Activated T-cell treated with anti-CD3 and anti-CD28 coated beads, Interleukin-2, amount 50 U/mL, for 24 hours (primary cell): ENCODE measurements around the gene TEK.

ENCODE experiments used
- DNase-seq: peaks from one replicate; pipeline ENCODE4 v3.0.0-alpha.2; 2020
- H3K27ac Mint-ChIP-seq: 2 replicates; pipeline ENCODE4 v1.8.0; 2020; ENCODE audit warnings: mild to moderate bottlenecking, mixed read lengths
- H3K27me3 Mint-ChIP-seq: 2 replicates; pipeline ENCODE4 v1.8.0; 2020; ENCODE audit warnings: mixed read lengths
- H3K36me3 Mint-ChIP-seq: 2 replicates; pipeline ENCODE4 v1.8.0; 2020; ENCODE audit warnings: low read depth, mixed read lengths
- H3K4me1 Mint-ChIP-seq: 2 replicates; pipeline ENCODE4 v1.8.0; 2020; ENCODE audit warnings: low read depth, mixed read lengths
- H3K4me3 Mint-ChIP-seq: 2 replicates; pipeline ENCODE4 v1.8.0; 2020; ENCODE audit warnings: mild to moderate bottlenecking, moderate library complexity, mixed read lengths
- H3K9me3 Mint-ChIP-seq: 2 replicates; pipeline ENCODE4 v1.8.0; 2020; ENCODE audit warnings: mixed read lengths

Gene TEK

DNA sequence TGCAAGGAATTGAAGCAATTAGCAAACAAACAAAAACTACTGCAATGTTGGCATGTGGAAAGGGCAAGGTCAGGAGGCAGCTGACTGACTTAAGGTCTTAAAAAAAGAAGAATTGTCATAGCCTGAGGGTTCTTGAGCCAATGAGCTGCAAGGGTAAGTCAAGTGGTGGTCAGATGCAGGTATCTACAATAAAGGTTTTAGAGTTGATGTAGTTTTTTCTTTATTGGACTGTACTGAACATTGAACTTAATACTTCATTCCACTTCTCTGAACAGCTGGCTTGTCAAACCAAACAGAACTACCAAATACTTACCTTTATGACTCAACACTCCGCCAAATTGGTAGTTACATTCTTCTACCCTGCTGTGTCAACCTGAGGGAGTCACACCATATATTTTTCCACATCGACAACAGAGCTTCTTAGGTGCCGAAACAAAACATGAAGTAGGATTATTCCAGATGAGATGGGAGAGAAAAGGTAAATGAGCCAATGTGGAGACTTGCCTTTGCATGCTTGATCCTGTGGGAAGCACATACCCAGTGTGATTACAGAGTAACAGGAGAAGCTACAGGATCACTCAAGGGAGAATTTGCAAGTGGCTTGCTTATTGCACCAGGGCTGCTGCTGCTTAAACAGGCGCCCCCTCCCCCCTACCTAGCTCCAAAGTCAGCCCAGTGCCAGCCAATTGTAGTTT lies 152.6 kb downstream of the TEK start:
- DNase-seq = no peak
- H3K36me3 Mint-ChIP-seq = no peaks in the 10 kb centered on the region
- H3K4me3 Mint-ChIP-seq = no peak overlapping the region
- no peak overlapping the region for H3K27ac Mint-ChIP-seq
- H3K9me3 Mint-ChIP-seq = no peaks in the 10 kb centered on the region
- peaks cover 3% of the 10 kb centered on the region for H3K27me3 Mint-ChIP-seq
- no peaks in the 10 kb centered on the region for H3K4me1 Mint-ChIP-seq

DNA sequence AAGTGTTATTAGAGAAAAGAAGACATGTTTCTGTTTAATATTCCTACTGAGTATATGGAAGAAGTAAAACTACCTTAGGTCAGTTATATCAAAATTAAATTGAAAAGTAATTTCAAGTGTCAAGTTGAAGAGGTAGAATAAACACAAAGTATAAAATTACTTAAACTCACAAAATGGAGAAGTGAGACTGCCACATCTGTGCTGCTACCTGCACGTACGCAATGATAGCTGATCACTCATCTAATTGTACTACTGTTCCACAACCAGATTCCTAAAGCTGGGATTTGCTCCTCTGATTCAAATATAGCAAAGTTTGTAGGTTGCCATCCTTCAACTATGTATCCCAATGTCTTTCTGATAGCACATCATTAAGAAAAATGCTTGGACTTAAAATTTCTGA lies 163.1 kb downstream of the TEK start:
- Mint-ChIP-seq H3K27ac (no peak overlapping the region), H3K9me3 (no peaks in the 10 kb centered on the region), H3K27me3 (no peaks in the 10 kb centered on the region), H3K36me3 (no peaks in the 10 kb centered on the region), H3K4me1 (peaks cover 2% of the 10 kb centered on the region), H3K4me3 (no peak overlapping the region)
- no peak for DNase-seq

DNA sequence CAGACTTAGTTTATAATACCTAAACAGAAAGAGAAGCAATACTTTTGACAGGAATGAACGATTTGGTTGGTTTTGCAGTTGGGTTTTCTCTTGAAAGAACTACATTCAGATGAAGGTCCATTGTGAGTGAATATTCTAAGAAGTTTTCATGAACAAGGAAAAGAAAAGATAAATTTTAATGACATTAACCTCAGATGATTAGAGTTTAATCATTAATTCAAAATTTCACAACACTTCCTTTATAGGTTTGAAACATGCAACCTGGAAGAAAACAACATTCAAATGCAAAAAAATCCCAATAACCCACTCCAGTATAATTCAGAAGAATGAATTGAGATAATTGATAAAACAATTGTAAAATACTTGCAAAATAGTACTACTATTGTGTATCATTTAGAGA lies 164.2 kb downstream of the TEK start:
- no peaks in the 10 kb centered on the region for H3K27me3 Mint-ChIP-seq
- no peak overlapping the region for H3K27ac Mint-ChIP-seq
- peaks cover 2% of the 10 kb centered on the region for H3K4me1 Mint-ChIP-seq
- no peak for DNase-seq
- H3K36me3 Mint-ChIP-seq = no peaks in the 10 kb centered on the region
- H3K4me3 Mint-ChIP-seq = no peak overlapping the region
- no peaks in the 10 kb centered on the region for H3K9me3 Mint-ChIP-seq

DNA sequence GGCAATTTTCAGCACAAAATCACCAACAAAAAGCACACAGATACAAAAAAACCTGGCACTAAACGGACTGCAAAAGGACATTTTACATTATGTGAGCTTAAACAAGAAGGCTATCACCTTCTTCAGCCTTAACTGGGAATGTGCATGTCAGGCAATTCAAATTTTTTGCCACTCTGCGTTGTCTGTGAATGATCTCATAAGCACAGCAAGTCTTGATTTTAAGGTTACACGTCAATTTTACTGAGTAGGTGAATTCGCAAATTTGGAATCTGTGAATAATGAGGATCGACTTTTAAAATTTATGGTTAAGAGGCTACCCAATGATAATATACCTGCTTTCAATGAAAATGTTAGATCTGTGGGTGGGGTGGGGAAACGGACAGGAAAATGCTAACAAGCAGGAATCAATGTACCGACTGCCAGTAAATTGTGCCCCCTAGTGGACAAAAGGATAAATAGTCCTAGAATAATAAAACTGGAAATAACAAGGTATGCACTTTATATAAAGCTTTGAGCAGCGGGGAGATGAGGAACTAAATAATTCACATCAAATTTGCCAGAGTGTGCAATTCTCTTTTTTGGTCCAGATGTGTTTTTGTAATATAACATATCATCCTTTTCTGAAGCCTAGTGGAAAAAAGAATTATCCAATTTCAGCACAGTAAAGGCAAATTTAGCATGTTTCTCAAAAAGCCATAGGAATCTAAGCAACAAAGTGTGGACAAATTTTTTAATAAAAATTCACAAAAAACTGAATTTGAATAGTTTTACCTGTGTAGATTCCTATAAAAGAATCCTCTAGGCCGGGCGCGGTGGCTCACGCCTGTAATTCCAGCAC lies 167.4 kb downstream of the TEK start:
- H3K36me3 Mint-ChIP-seq = no peaks in the 10 kb centered on the region
- DNase-seq = no peak
- H3K9me3 Mint-ChIP-seq = no peaks in the 10 kb centered on the region
- H3K27me3 Mint-ChIP-seq = peaks cover 2% of the 10 kb centered on the region
- no peak overlapping the region for H3K27ac Mint-ChIP-seq
- H3K4me1 Mint-ChIP-seq = peaks cover 2% of the 10 kb centered on the region
- no peak overlapping the region for H3K4me3 Mint-ChIP-seq

DNA sequence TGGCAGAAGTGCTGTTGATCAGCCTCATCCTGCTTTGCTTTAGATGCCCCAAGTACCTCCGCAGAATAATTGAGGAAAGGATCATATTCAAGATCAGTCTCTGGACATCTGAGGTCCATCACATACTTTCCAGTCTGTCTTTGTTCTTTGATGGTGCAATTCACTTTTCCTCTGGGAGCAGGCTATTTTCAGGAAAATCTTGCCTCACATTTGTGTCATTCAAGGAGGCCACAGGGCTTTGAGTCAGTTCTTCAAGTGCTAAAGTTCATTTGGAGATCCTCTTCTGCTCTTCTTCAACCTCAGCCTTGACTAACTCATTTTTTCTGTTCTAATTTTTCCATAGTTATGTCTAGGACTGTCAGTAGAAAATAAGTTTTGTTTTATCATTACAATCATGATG lies 169.3 kb downstream of the TEK start:
- peaks cover 2% of the 10 kb centered on the region for H3K4me1 Mint-ChIP-seq
- peaks cover 5% of the 10 kb centered on the region for H3K27me3 Mint-ChIP-seq
- H3K36me3 Mint-ChIP-seq = no peaks in the 10 kb centered on the region
- DNase-seq = no peak
- no peaks in the 10 kb centered on the region for H3K9me3 Mint-ChIP-seq
- no peak overlapping the region for H3K4me3 Mint-ChIP-seq
- no peak overlapping the region for H3K27ac Mint-ChIP-seq

DNA sequence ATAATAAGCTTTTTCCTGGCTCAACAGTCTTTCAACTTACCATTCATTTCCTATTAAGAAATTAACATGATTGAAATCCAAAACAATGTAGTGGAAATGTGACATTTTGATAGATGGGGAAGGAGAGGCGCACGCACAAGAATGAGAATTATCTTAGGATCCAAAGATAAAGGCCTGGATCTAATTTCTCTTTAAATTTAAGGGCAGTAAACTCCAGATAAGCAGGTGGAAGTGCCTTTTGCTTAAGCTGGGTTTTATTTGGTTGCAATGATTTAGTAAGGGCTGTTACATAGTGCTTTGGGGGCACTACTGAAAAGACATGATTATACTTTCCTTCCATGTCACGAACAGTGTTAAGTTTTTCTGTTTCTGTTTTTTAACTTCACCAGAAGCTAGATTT lies 170.6 kb downstream of the TEK start:
- Mint-ChIP-seq H3K27ac (no peak overlapping the region), H3K36me3 (no peaks in the 10 kb centered on the region), H3K27me3 (peaks cover 7% of the 10 kb centered on the region), H3K9me3 (no peaks in the 10 kb centered on the region), H3K4me3 (no peak overlapping the region), H3K4me1 (peaks cover 2% of the 10 kb centered on the region)
- DNase-seq = no peak
